Epithelial cell of proximal tubule (primary cell): Measurements from ENCODE around the gene FGFBP1. TPM values are rescaled to one million over a fixed set of nuclear protein-coding genes. Genes with fewer than 3 reads are reported as not detected.

Source experiments
- DNase-seq: peaks from one replicate; pipeline ENCODE4 v3.0.0-alpha.2; 2011; ENCODE audit warnings: low read depth
- H3K4me3 ChIP-seq: 2 replicates; pipeline ENCODE4 v1.5.1; 2011; ENCODE audit warnings: low read depth, mild to moderate bottlenecking, low read length
- total RNA-seq: library from RNA; depleted of rRNA; stranded (reverse); fragments of >200 nt; gene quantifications from 2 replicates; pipeline ENCODE4 v1.2.3, GENCODE V29; 2015
- TF ChIP-seq, protein P1 (sequence below): conservative IDR thresholded peaks from 2 replicates; pipeline ENCODE4 v1.5.1; 2012; ENCODE audit warnings: low read depth, mild to moderate bottlenecking, low read length

Gene FGFBP1
- total RNA-seq, 1 donor from 2014 or later: 36.8 TPM

DNA sequence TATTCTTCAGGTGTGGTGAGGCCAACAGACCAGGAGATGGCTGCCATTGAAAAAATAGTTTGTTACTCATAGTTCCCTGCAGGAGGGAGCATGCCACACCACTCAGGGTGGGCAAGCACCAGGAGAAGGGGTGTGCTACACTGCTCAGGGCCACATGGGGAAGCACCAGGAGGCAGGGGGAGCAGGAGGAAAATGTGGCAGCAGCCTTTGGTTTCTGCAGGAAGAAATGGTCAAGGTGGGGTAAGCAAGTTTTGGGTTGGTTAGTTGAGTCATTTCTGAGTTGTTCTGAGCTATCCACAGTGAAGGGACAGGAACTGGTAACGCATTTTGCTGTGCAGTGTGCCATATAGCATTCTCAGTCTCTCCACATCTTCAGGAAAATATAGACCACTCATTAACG, 23.8 kb downstream of the FGFBP1 start:
- H3K4me3 ChIP-seq: no peak overlapping the region
- TF ChIP-seq, protein P1, sequence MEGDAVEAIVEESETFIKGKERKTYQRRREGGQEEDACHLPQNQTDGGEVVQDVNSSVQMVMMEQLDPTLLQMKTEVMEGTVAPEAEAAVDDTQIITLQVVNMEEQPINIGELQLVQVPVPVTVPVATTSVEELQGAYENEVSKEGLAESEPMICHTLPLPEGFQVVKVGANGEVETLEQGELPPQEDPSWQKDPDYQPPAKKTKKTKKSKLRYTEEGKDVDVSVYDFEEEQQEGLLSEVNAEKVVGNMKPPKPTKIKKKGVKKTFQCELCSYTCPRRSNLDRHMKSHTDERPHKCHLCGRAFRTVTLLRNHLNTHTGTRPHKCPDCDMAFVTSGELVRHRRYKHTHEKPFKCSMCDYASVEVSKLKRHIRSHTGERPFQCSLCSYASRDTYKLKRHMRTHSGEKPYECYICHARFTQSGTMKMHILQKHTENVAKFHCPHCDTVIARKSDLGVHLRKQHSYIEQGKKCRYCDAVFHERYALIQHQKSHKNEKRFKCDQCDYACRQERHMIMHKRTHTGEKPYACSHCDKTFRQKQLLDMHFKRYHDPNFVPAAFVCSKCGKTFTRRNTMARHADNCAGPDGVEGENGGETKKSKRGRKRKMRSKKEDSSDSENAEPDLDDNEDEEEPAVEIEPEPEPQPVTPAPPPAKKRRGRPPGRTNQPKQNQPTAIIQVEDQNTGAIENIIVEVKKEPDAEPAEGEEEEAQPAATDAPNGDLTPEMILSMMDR: no peak
- no peak for DNase-seq

DNA sequence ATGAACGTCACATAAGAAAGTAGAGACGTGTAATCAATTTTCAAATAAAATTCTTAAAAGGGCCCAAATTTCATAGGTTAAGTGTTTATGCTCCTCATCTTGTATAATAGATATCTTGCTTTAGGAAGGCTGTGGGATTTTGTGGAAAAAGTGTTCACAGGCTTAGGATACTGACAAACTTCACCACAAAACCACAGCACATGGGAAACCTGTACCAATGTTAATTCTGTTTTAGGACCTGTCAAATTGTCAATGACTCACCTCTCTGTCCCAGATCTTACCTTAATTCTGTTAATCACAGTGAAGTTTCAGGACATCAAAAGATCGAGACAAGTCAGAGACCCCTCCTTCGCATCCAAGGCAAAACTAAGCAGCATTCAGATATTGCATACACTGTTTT, 24.2 kb downstream of the FGFBP1 start:
- H3K4me3 ChIP-seq: no peak overlapping the region
- TF ChIP-seq, protein P1: no peak
- no peak for DNase-seq

DNA sequence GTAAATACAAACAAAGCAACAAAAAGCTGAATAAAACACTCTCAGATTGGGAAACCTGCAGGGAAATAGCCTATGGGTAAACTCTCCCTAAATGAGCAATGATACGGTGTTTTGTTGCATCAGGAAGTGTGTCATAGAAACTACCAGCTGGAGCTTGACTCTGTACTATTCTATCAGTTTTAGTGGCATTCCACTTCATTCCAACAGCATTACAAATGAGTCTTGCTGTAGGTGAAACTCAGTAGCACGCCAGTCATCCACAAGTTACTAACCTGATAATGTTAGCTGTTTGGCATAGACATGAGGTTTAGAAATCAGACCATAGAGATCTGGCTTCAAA, 24.9 kb downstream of the FGFBP1 start:
- peak; percentile 98 for DNase-seq
- TF ChIP-seq, protein P1: no peak
- H3K4me3 ChIP-seq: no peak overlapping the region

DNA sequence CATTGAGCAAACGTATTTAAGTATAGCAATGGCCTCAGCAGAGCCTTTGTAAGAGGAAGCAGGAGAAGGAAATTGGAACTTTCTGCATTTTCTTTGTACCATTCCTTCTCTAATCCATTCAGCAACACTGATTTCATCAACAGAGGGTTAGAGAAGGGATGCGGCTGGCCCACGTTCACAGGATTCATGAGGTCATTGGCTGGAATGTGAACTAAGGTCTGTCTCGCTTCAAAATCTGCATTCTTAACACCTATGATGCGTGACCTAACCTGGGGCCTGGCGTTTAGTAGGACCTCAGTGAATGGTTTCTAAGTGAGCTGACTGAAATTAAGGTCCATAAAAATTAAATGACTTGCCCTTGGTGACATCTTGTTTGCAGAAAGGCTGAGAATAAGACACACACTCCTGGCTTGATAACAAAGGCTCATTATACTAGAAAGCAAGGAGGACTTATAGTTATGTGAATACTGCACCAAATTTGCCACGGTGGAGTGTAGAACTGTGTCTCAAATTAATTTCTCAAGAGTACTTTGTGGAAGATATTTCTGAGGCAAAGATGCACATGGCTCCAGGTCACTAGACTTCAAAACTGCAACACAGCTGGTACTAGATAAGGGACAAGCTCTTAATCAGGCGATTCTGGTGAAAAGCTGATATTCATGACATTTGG, 25.4 kb downstream of the FGFBP1 start:
- peak; percentile 94 for DNase-seq

DNA sequence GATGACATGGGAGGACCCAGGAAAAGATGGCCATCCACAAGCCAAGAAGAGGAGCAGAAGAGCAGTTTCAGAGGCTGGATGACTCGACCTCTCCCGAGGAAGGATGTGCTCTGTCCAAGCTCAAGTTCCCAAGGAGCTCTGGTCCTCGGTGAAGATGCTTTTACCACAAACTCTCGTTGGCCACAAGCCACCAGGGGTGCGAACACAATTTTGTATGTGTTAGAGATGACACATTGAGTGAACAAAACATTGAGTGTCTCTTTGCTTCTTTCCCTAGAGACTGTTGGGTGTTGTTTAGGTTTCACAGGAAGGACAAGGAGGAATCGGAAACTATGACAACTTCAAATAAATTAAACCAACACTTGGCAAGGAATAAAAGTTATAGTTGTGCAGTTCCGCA, 26.3 kb downstream of the FGFBP1 start:
- TF ChIP-seq, protein P1: no peak
- no peak for DNase-seq
- H3K4me3 ChIP-seq: no peak overlapping the region

More for the DNA sequence above, 25.4 kb downstream of the FGFBP1 start:
- no peak overlapping the region for H3K4me3 ChIP-seq
- TF ChIP-seq, protein P1: no peak

DNA sequence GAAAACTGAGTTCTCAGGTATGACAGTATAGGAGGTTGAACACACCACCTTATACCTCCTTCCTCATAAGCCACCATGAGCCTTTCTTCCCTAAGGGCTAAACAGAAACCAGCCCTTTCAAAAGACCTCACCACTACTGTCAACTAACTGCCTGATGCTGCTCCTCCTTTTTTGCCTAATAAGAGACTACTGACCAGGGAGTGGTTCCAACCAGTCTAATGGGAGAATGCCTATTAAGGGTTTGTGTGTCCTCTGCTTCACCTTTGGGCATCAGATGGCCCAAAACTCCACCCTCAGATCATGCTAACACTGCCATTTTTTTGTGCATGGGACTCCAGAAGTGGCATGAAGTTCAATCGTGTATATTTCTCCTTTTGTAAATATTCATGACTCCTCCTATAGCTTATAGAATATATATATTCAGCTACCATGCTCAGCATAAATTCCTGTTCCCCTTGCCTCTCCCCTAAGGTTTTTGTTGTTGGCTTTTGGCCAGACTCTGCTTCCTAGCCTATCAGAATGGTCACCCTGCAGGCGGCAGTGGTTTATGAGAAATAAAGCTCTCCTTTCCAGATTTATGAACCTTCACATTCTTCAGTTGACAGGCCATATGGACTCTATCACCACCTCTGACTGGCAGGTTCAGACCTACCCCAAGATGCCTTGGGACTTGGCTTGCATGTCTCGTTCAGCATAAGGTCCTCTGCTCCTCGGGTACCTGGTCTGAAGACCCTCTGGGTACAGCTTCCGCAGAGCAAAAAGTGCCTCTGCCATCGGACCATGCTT, 28.2 kb downstream of the FGFBP1 start:
- TF ChIP-seq, protein P1: no peak
- H3K4me3 ChIP-seq: no peak overlapping the region
- no peak for DNase-seq

DNA sequence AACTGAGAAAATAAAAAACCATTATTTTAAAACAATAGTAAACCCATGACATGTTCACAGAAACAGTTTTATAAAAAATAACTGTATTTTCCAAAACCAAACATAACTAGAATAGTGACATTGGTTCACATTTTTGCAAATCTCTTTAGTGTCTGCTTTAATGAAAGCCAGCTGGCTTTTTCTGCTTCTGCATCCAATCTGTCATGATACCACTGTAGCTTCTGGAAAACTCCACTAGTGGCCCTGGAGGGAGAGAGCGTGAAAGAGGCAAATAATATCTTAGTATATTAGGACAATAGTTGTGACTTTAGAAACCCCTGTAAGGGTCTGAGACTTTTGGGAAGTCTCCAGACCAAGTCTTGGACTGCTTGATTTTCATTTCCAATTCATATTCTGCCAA, 31.1 kb downstream of the FGFBP1 start:
- H3K4me3 ChIP-seq: no peak overlapping the region
- DNase-seq: no peak
- TF ChIP-seq, protein P1: no peak
